ENCODE results near the gene PALLD. TPM values are rescaled to one million over a fixed set of nuclear protein-coding genes. Genes with fewer than 3 reads are reported as not detected.

The PALLD gene
- polyA plus RNA-seq, 3 donors: 6.1 to 11.8 (median 9.9) TPM

- DNase-seq: no peak
- Mint-ChIP-seq H3K27ac (no peak overlapping the region), H3K9me3 (peaks cover 0 to 9% (median 8%) of the 10 kb centered on the region in 7 donors), H3K4me1 (peaks cover 20% of the 10 kb centered on the region), H3K27me3 (ENCODE audit: low read depth in 3 of 3) (peaks cover 0 to 14% (median 3%) of the 10 kb centered on the region in 3 donors), H3K36me3 (peaks cover 0 to 3% of the 10 kb centered on the region in 2 donors), H3K4me3 (no peak overlapping the region)
- Histone ChIP-seq H3K9ac (ENCODE audit: insufficient read depth, low read length, poor library complexity, severe bottlenecking) (no peak overlapping the region), H3K4me2 (replicated peaks; ENCODE audit: extremely low read depth, low read length, poor library complexity, severe bottlenecking) (no peak overlapping the region), H4K20me1 (ENCODE audit: insufficient read depth, low read length) (no peaks in the 10 kb centered on the region), H3K27me3 (ENCODE audit: control insufficient read depth in 2 of 2, insufficient read depth in 2 of 2, low read length in 2 of 2) (no peaks in the 10 kb centered on the region), H3K36me3 (replicated peaks in 1 of 2; ENCODE audit: control insufficient read depth in 1 of 2, insufficient read depth in 2 of 2, low read length in 2 of 2) (no peaks in the 10 kb centered on the region), H3K4me3 (replicated peaks in 1 of 3; ENCODE audit: low read depth in 2 of 3, low read length in 3 of 3) (no peak overlapping the region), H3K79me2 (ENCODE audit: insufficient read depth, low read length) (no peaks in the 10 kb centered on the region), H3K27ac (ENCODE audit: low read depth in 1 of 2, low read length in 2 of 2) (no peak overlapping the region), H3K4me1 (ENCODE audit: control insufficient read depth in 1 of 2, insufficient read depth in 2 of 2, low read length in 2 of 2) (peaks cover 15 to 23% of the 10 kb centered on the region in 2 donors), H2AFZ (ENCODE audit: insufficient read depth, low read depth, low read length, poor library complexity, severe bottlenecking) (no peak overlapping the region), H3K9me3 (replicated peaks in 1 of 2; ENCODE audit: control insufficient read depth in 1 of 2, insufficient read depth in 1 of 2, low read length in 2 of 2) (peaks cover 4 to 6% of the 10 kb centered on the region in 2 donors)
- intact Hi-C loops (cut with micrococcal nuclease): no loop called here
- TF ChIP-seq, protein P1, sequence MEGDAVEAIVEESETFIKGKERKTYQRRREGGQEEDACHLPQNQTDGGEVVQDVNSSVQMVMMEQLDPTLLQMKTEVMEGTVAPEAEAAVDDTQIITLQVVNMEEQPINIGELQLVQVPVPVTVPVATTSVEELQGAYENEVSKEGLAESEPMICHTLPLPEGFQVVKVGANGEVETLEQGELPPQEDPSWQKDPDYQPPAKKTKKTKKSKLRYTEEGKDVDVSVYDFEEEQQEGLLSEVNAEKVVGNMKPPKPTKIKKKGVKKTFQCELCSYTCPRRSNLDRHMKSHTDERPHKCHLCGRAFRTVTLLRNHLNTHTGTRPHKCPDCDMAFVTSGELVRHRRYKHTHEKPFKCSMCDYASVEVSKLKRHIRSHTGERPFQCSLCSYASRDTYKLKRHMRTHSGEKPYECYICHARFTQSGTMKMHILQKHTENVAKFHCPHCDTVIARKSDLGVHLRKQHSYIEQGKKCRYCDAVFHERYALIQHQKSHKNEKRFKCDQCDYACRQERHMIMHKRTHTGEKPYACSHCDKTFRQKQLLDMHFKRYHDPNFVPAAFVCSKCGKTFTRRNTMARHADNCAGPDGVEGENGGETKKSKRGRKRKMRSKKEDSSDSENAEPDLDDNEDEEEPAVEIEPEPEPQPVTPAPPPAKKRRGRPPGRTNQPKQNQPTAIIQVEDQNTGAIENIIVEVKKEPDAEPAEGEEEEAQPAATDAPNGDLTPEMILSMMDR (IDR thresholded peaks at IDR 0.05): no peak
- WGBS (ENCODE audit: insufficient coverage): no CpG with 5 or more reads among the region's 1 CpG
Observed at GRCh38 chr4:168787334-168787733, 290.5 kb downstream of the PALLD start.

DNA sequence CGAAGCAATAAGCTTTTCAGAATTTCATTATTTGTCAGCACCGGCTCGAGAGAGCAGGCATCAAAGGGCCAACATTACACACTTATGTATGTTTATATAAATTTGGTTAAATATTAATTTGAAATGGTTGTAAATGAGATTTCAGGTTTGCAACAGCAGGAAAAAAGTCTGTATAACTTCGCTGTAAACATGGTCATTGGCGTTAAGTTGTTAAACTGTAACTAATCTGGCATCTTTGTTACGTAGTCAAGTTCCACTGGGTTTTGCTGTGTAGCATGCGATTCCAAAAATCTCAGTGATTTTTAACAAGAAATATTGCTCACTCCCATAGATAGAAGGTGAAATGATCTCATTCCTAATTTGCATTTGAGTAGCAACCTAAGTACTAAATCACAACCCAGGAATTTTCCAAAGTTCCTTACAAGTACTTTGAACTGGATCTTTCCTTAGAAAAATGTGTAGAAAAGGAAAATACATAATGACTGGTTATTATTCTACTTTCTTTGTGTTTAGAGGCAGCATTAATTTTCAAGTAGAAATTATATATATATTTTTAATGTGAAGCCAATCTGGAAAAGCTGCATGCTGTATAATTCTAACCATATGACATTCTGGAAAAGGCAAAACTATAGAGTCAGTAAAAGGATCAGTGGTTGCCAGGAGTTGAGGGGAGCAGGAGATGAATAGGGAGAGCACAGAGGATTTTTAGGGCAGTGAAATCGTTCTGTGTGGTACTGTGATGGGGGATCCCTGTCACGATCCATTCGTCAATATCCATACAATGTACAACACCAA is 291.1 kb downstream of the PALLD start:
- peaks cover 4 to 6% of the 10 kb centered on the region in 2 donors for H3K9me3 ChIP-seq (replicated peaks in 1 of 2; ENCODE audit: control insufficient read depth in 1 of 2, insufficient read depth in 1 of 2, low read length in 2 of 2)
- Mint-ChIP-seq H3K4me3 (no peak overlapping the region), H3K27ac (no peak overlapping the region), H3K27me3 (ENCODE audit: low read depth in 3 of 3) (peaks cover 0 to 14% (median 3%) of the 10 kb centered on the region in 3 donors), H3K36me3 (peaks cover 0 to 3% of the 10 kb centered on the region in 2 donors), H3K4me1 (peaks cover 20% of the 10 kb centered on the region), H3K9me3 (peaks cover 0 to 9% (median 7%) of the 10 kb centered on the region in 7 donors)
- H4K20me1 ChIP-seq (ENCODE audit: insufficient read depth, low read length): no peaks in the 10 kb centered on the region
- H3K4me2 ChIP-seq (replicated peaks; ENCODE audit: extremely low read depth, low read length, poor library complexity, severe bottlenecking): no peak overlapping the region
- intact Hi-C loops (cut with micrococcal nuclease): no loop called here
- H3K27me3 ChIP-seq (ENCODE audit: control insufficient read depth in 2 of 2, insufficient read depth in 2 of 2, low read length in 2 of 2): no peaks in the 10 kb centered on the region
- H3K9ac ChIP-seq (ENCODE audit: insufficient read depth, low read length, poor library complexity, severe bottlenecking): no peak overlapping the region
- H3K36me3 ChIP-seq (replicated peaks in 1 of 2; ENCODE audit: control insufficient read depth in 1 of 2, insufficient read depth in 2 of 2, low read length in 2 of 2): no peaks in the 10 kb centered on the region
- DNase-seq: no peak
- TF ChIP-seq, protein P1 (IDR thresholded peaks at IDR 0.05): no peak
- 100% methylated on average over 2 of the region's 10 CpGs for WGBS (ENCODE audit: insufficient coverage)
- no peak overlapping the region for H3K27ac ChIP-seq (ENCODE audit: low read depth in 1 of 2, low read length in 2 of 2)
- H3K79me2 ChIP-seq (ENCODE audit: insufficient read depth, low read length): no peaks in the 10 kb centered on the region
- H2AFZ ChIP-seq (ENCODE audit: insufficient read depth, low read depth, low read length, poor library complexity, severe bottlenecking): no peak overlapping the region
- no peak overlapping the region for H3K4me3 ChIP-seq (replicated peaks in 1 of 3; ENCODE audit: low read depth in 2 of 3, low read length in 3 of 3)
- peaks cover 15 to 23% of the 10 kb centered on the region in 2 donors for H3K4me1 ChIP-seq (ENCODE audit: control insufficient read depth in 1 of 2, insufficient read depth in 2 of 2, low read length in 2 of 2)

All from CD14-positive monocyte (primary cell).